A549 (cell line): ENCODE results near the gene ZBTB1. TPM values are rescaled to one million over a fixed set of nuclear protein-coding genes. Genes with fewer than 3 reads are reported as not detected.

Source experiments
- ATAC-seq, 2 experiments: fragments of 200-7000 bp in 1 of 2; fragments of >200 bp in 1 of 2; cut with Nextera tagmentation in 1 of 2; cut with Tn5 transposase in 1 of 2; 3 replicates each; pipeline versions ENCODE4 v1.8.0 to v1.9.1; 2018 to 2020; ENCODE audit warnings: mild to moderate bottlenecking in 1 of 2, moderate library complexity in 1 of 2
- CTCF ChIA-PET: fragments of 300-600 bp; sonication (Branson Sonifier 250); formaldehyde crosslinking; extraction: SDS; loops from one replicate; lab custom pipeline; 2021; ENCODE audit warnings: antibody characterized with exemption, inconsistent platforms; lab: Yijun Ruan, JAX
- POLR2A ChIA-PET: fragments of 350-600 bp; formaldehyde crosslinking; extraction: SDS; loops from one replicate; lab custom pipeline; 2021; ENCODE audit warnings: antibody characterized with exemption, inconsistent platforms; lab: Yijun Ruan, JAX
- DNase-seq, 2 experiments: peaks; one replicate each; pipeline versions ENCODE4 v3.0.0 to v3.0.0-alpha.2; 2011 to 2016; ENCODE audit warnings: low read depth in 1 of 2, low spot score in 1 of 2
- FAIRE-seq: peaks from 2 replicates; lab custom pipeline; 2011; peaks lifted over from hg19 to GRCh38; lab: Jason Lieb, UNC
- H3K27ac ChIP-seq, 2 experiments: fragments of >200 bp; sonication (Bioruptor Twin); formaldehyde crosslinking; 3 replicates each; pipeline ENCODE4 v1.5.1; 2016 to 2017
- H3K4me1 ChIP-seq: fragments of >200 bp; sonication (Bioruptor Twin); formaldehyde crosslinking; 3 replicates; pipeline ENCODE4 v1.6.1; 2016
- H3K4me2 ChIP-seq: fragments of >200 bp; sonication (Bioruptor Twin); formaldehyde crosslinking; 3 replicates; pipeline ENCODE4 v1.6.1; 2016
- H3K4me3 ChIP-seq: fragments of >200 bp; sonication (Bioruptor Twin); formaldehyde crosslinking; 3 replicates; pipeline ENCODE4 v1.5.1; 2016
- H3K9me3 ChIP-seq: fragments of >200 bp; sonication (Bioruptor Twin); formaldehyde crosslinking; 3 replicates; pipeline ENCODE4 v1.6.1; 2016
- EHMT2 ChIP-seq: fragments of 200-600 bp; sonication (generic); IDR thresholded peaks from 2 replicates; pipeline ENCODE4 v1.6.1; 2016; ENCODE audit warnings: antibody characterized with exemption, low read depth, mild to moderate bottlenecking, moderate library complexity
- KDM5A ChIP-seq: fragments of 200-600 bp; sonication (generic); IDR thresholded peaks from 2 replicates; pipeline ENCODE4 v1.6.1; 2016; ENCODE audit warnings: antibody characterized with exemption, mild to moderate bottlenecking
- MAFK ChIP-seq: fragments of 450-650 bp; IDR thresholded peaks from 2 replicates; pipeline ENCODE4 v1.6.1; 2014; ENCODE audit not compliant: partially characterized antibody
- NPAS2 ChIP-seq: fragments of 250-450 bp; sonication (Bioruptor Pico); IDR thresholded peaks from 2 replicates; pipeline ENCODE4 v1.8.0; 2022; ENCODE audit warnings: mild to moderate bottlenecking, moderate library complexity, borderline replicate concordance
- POLR2A ChIP-seq: IDR thresholded peaks from 2 replicates; pipeline ENCODE4 v1.6.1; 2012; ENCODE audit warnings: mild to moderate bottlenecking, low read length
- POLR2AphosphoS2 ChIP-seq: conservative IDR thresholded peaks from 2 replicates; pipeline ENCODE4 v1.6.1; 2012; ENCODE audit warnings: low read length, improper control_type of control experiment, inconsistent platforms
- RAD21 ChIP-seq, 2 experiments: fragments of >200 bp in 1 of 2; sonication (Bioruptor Twin) in 1 of 2; formaldehyde crosslinking in 1 of 2; IDR thresholded peaks in 1 of 2; conservative IDR thresholded peaks in 1 of 2; 2 replicates in 1 of 2; 3 replicates in 1 of 2; pipeline ENCODE4 v1.6.1; 2012 to 2018; ENCODE audit warnings: inconsistent platforms in 1 of 2
- RCOR1 ChIP-seq: fragments of 150-350 bp; IDR thresholded peaks from 2 replicates; pipeline ENCODE4 v1.6.1; 2014; ENCODE audit warnings: antibody characterized with exemption, low read length, low read depth
- TFCP2L1 ChIP-seq: fragments of 250-450 bp; sonication (Bioruptor Pico); IDR thresholded peaks from 2 replicates; pipeline ENCODE4 v1.5.0; 2021; ENCODE audit warnings: mild to moderate bottlenecking
- ZC3H11A ChIP-seq: fragments of 450-650 bp; IDR thresholded peaks from 2 replicates; pipeline ENCODE4 v1.6.1; 2014; ENCODE audit warnings: antibody characterized with exemption, mild to moderate bottlenecking
- ZNF302 ChIP-seq: fragments of 250-450 bp; sonication (Bioruptor Pico); IDR thresholded peaks from 2 replicates; pipeline ENCODE4 v1.9.0; 2021; ENCODE audit warnings: inconsistent platforms, mild to moderate bottlenecking, moderate library complexity
- WGBS: methylation state at CpG from one replicate; pipeline ENCODE4 v1.1.6; 2017; ENCODE audit errors: missing lambda C conversion rate; 5-methylcytosine and 5-hydroxymethylcytosine counted together
- polyA plus RNA-seq, 4 experiments: library from polyadenylated mRNA; depleted of rRNA in 3 of 4; stranded (reverse); fragments of >200 nt; fragmentation: RNase III in 1 of 4; extraction: RNeasy Plus Mini Kit Qiagen cat#74134 plus additional on column Dnase treatment in 1 of 4; gene quantifications; 2 replicates in 3 of 4; 3 replicates in 1 of 4; pipeline ENCODE4 v1.2.3, GENCODE V29; 2011 to 2017
- TF ChIP-seq, protein P1 (sequence below): fragments of 450-650 bp; IDR thresholded peaks from 2 replicates; pipeline ENCODE4 v1.6.1; 2014; ENCODE audit warnings: antibody characterized with exemption
- TF ChIP-seq, protein P2 (sequence below): fragments of >200 bp; sonication (Bioruptor Twin); formaldehyde crosslinking; IDR thresholded peaks from 2 replicates; pipeline ENCODE4 v1.6.1; 2016
- TF ChIP-seq, protein P3 (sequence below): fragments of 150-350 bp; IDR thresholded peaks from 2 replicates; pipeline ENCODE4 v1.6.1; 2014; ENCODE audit warnings: low read depth, mild to moderate bottlenecking, low read length
- TF ChIP-seq, protein P4 (sequence below): fragments of >200 bp; sonication (Bioruptor Twin); formaldehyde crosslinking; IDR thresholded peaks from 3 replicates; pipeline ENCODE4 v1.5.1; 2016

Gene ZBTB1
- polyA plus RNA-seq, 2 of the 4 experiments (the other 2 are of a cell fraction): 33.8 to 37.1 TPM

DNA sequence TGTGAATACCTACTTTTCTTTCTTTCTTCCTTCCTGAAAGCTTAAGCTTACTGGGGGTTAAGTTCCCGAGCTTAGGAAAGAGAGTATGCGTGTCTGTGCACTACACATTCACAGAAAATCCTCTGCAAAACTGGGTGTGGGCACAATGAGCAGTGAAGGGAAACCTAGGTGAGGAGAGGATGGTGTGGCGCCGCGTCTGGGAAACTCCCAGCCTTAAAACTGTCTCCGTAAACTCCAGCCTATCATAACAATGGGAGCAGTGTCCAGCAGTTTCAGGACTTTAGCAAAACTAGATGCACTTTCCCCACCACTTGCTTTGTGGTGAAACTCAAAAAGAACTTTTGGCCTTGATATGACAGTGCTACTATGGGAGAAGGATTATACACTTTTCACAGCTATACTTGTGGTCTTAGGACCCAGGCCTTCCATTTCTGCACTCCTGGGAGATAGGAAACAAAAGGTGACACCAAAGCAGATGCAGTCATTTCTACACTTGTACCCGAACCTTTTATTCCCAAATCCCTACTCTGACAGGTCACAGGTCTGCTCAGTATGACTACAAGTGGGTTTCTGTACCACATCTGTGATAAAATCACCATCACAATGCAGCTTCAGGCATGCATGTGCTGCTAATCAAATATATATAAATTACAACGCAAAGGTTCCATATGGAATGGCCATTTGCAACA lies 28.8 kb upstream of the ZBTB1 start:
- ChIA-PET CTCF (interaction anchor here (0.5 to 1.8 kb wide), 9 partner anchors 12 to 460 kb away, joined by 3 to 5 read pairs (median 3); no protein-coding TSS in a partner anchor), POLR2A (no interaction called here)
- Histone ChIP-seq H3K9me3 (no peaks in the 10 kb centered on the region), H3K4me3 (no peak overlapping the region), H3K4me2 (no peak overlapping the region), H3K4me1 (0 out of 3 replicates have a peak, but pooled peaks cover 4% of the 10 kb centered on the region), H3K27ac (no peak overlapping the region)
- DNase-seq: no peak
- WGBS: 84% methylated on average over 8 of the region's 8 CpGs
- ATAC-seq: no peak
- TF ChIP-seq NPAS2 (CRISPR knock-in tag): no peak
- TF ChIP-seq, protein P1, sequence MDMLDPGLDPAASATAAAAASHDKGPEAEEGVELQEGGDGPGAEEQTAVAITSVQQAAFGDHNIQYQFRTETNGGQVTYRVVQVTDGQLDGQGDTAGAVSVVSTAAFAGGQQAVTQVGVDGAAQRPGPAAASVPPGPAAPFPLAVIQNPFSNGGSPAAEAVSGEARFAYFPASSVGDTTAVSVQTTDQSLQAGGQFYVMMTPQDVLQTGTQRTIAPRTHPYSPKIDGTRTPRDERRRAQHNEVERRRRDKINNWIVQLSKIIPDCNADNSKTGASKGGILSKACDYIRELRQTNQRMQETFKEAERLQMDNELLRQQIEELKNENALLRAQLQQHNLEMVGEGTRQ: no peak
- no peak for TF ChIP-seq KDM5A
- no peak for TF ChIP-seq POLR2A
- TF ChIP-seq ZC3H11A: no peak
- TF ChIP-seq TFCP2L1 (CRISPR knock-in tag): no peak
- no peak for TF ChIP-seq EHMT2
- TF ChIP-seq, protein P2, sequence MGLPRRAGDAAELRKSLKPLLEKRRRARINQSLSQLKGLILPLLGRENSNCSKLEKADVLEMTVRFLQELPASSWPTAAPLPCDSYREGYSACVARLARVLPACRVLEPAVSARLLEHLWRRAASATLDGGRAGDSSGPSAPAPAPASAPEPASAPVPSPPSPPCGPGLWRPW: no peak
- TF ChIP-seq MAFK: no peak
- no peak for TF ChIP-seq POLR2AphosphoS2
- TF ChIP-seq, protein P3, sequence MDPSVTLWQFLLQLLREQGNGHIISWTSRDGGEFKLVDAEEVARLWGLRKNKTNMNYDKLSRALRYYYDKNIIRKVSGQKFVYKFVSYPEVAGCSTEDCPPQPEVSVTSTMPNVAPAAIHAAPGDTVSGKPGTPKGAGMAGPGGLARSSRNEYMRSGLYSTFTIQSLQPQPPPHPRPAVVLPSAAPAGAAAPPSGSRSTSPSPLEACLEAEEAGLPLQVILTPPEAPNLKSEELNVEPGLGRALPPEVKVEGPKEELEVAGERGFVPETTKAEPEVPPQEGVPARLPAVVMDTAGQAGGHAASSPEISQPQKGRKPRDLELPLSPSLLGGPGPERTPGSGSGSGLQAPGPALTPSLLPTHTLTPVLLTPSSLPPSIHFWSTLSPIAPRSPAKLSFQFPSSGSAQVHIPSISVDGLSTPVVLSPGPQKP: no peak
- TF ChIP-seq, protein P4, sequence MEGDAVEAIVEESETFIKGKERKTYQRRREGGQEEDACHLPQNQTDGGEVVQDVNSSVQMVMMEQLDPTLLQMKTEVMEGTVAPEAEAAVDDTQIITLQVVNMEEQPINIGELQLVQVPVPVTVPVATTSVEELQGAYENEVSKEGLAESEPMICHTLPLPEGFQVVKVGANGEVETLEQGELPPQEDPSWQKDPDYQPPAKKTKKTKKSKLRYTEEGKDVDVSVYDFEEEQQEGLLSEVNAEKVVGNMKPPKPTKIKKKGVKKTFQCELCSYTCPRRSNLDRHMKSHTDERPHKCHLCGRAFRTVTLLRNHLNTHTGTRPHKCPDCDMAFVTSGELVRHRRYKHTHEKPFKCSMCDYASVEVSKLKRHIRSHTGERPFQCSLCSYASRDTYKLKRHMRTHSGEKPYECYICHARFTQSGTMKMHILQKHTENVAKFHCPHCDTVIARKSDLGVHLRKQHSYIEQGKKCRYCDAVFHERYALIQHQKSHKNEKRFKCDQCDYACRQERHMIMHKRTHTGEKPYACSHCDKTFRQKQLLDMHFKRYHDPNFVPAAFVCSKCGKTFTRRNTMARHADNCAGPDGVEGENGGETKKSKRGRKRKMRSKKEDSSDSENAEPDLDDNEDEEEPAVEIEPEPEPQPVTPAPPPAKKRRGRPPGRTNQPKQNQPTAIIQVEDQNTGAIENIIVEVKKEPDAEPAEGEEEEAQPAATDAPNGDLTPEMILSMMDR: no peak
- no peak for FAIRE-seq

DNA sequence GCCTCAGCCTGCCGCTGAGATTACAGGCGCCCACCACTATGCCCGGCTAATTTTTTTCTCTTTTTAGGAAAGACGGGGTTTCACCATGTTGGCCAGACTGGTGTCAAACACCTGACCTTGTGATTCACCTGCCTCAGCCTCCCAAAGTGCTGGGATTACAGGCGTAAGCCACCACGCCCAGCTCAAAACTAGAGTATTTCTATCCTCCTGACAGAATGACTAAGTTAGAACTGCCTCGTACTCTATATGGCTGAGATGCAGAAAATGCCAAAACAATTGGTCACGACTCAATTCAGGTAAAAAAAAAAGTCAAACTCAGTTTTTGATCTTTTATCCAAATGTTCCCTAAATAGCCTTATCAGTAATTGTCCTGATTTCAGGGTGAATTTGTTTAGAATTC lies 28.1 kb upstream of the ZBTB1 start:
- no peak for ATAC-seq
- WGBS: 86% methylated on average over 8 of the region's 8 CpGs
- CTCF ChIA-PET: interaction anchor here (0.5 to 1.8 kb wide), 5 partner anchors 13 to 459 kb away, joined by 3 to 5 read pairs (median 3); no protein-coding TSS in a partner anchor

More for the DNA sequence above, 28.1 kb upstream of the ZBTB1 start:
- POLR2A ChIA-PET: no interaction called here
- Histone ChIP-seq H3K9me3 (no peaks in the 10 kb centered on the region), H3K4me3 (no peak overlapping the region), H3K27ac (no peak overlapping the region), H3K4me1 (0 out of 3 replicates have a peak, but pooled peaks cover 4% of the 10 kb centered on the region), H3K4me2 (no peak overlapping the region)
- TF ChIP-seq ZNF302 (CRISPR knock-in tag): no peak
- TF ChIP-seq, protein P4: no peak
- TF ChIP-seq KDM5A: no peak
- no peak for TF ChIP-seq RCOR1
- TF ChIP-seq RAD21 (conservative IDR thresholded peaks at IDR 0.05 in 1 of 2, IDR thresholded peaks at IDR 0.05 in 1 of 2): no peak
- DNase-seq (no peak), FAIRE-seq (no peak)
